NCI-H345 treated with DMSO at 0.1 percent for 48 hours (cell line): ENCODE results near the gene PNPT1.

ENCODE experiments used
- DNase-seq: peaks from one replicate; lab custom pipeline; 2025; ENCODE audit not compliant: unreplicated experiment; lab: John Stamatoyannopoulos, UW

PNPT1 gene

GRCh38 chr2:55672630-55673029 lies 21.0 kb downstream of the PNPT1 start:
- DNase-seq, result no peak

GRCh38 chr2:55668956-55669355 lies 24.7 kb downstream of the PNPT1 start:
- no peak for DNase-seq

- no peak for DNase-seq
Measured at GRCh38 chr2:55653255-55653654, 40.4 kb downstream of the PNPT1 start.

- no peak for DNase-seq
Measured at GRCh38 chr2:55649211-55649610, 44.4 kb downstream of the PNPT1 start.

- no peak for DNase-seq
Measured at GRCh38 chr2:55636831-55637230, 56.8 kb downstream of the PNPT1 start.

GRCh38 chr2:55628931-55629330 lies 64.7 kb downstream of the PNPT1 start:
- no peak for DNase-seq

GRCh38 chr2:55627915-55628314 lies 65.7 kb downstream of the PNPT1 start:
- no peak for DNase-seq

- no peak for DNase-seq
Measured at GRCh38 chr2:55621802-55622201, 71.8 kb downstream of the PNPT1 start.

- no peak for DNase-seq
Measured at GRCh38 chr2:55620123-55620779, 73.4 kb downstream of the PNPT1 start.

- DNase-seq, result peak; percentile 22
Measured at GRCh38 chr2:55618275-55619055, 75.2 kb downstream of the PNPT1 start.

- DNase-seq, result no peak
Measured at GRCh38 chr2:55618025-55618274, 75.7 kb downstream of the PNPT1 start.

- peak; percentile 95 for DNase-seq
Measured at GRCh38 chr2:55617175-55618024, 76.2 kb downstream of the PNPT1 start, which contains the start of gene PPP4R3B. Gene PPP4R3B (minus strand): TSS chr2:55617622. CDS start chr2:55617285, 337 bp downstream.

GRCh38 chr2:55616551-55617174 lies 77.0 kb downstream of the PNPT1 start:
- DNase-seq, result peak; percentile 15

GRCh38 chr2:55611997-55612396 lies 81.6 kb downstream of the PNPT1 start:
- no peak for DNase-seq

- no peak for DNase-seq
Measured at GRCh38 chr2:55610954-55611743, 82.5 kb downstream of the PNPT1 start.

- DNase-seq, result no peak
Measured at GRCh38 chr2:55609938-55610578, 83.6 kb downstream of the PNPT1 start.

- no peak for DNase-seq
Measured at GRCh38 chr2:55609193-55609794, 84.3 kb downstream of the PNPT1 start.

GRCh38 chr2:55607717-55608116 lies 85.9 kb downstream of the PNPT1 start:
- no peak for DNase-seq

- DNase-seq, result no peak
Measured at GRCh38 chr2:55604027-55604565, 89.5 kb downstream of the PNPT1 start.
